HG03095 (cell line): Measurements from ENCODE around the gene WASHC2A.
"Not testable (repeated sequence)": the region's sequence is repeated elsewhere in the genome, so short reads cannot be mapped to it uniquely, and the experiment has no call there.

Source experiments
- ATAC-seq: cut with Tn5 transposase; IDR thresholded peaks from one replicate; pipeline ENCODE4 v1.9.1; 2021; ENCODE audit warnings: moderate library complexity; ENCODE audit not compliant: unreplicated experiment

WASHC2A gene, protein sequence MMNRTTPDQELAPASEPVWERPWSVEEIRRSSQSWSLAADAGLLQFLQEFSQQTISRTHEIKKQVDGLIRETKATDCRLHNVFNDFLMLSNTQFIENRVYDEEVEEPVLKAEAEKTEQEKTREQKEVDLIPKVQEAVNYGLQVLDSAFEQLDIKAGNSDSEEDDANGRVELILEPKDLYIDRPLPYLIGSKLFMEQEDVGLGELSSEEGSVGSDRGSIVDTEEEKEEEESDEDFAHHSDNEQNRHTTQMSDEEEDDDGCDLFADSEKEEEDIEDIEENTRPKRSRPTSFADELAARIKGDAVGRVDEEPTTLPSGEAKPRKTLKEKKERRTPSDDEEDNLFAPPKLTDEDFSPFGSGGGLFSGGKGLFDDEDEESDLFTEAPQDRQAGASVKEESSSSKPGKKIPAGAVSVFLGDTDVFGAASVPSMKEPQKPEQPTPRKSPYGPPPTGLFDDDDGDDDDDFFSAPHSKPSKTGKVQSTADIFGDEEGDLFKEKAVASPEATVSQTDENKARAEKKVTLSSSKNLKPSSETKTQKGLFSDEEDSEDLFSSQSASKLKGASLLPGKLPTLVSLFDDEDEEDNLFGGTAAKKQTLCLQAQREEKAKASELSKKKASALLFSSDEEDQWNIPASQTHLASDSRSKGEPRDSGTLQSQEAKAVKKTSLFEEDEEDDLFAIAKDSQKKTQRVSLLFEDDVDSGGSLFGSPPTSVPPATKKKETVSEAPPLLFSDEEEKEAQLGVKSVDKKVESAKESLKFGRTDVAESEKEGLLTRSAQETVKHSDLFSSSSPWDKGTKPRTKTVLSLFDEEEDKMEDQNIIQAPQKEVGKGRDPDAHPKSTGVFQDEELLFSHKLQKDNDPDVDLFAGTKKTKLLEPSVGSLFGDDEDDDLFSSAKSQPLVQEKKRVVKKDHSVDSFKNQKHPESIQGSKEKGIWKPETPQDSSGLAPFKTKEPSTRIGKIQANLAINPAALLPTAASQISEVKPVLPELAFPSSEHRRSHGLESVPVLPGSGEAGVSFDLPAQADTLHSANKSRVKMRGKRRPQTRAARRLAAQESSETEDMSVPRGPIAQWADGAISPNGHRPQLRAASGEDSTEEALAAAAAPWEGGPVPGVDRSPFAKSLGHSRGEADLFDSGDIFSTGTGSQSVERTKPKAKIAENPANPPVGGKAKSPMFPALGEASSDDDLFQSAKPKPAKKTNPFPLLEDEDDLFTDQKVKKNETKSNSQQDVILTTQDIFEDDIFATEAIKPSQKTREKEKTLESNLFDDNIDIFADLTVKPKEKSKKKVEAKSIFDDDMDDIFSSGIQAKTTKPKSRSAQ (N-terminal part only)

DNA sequence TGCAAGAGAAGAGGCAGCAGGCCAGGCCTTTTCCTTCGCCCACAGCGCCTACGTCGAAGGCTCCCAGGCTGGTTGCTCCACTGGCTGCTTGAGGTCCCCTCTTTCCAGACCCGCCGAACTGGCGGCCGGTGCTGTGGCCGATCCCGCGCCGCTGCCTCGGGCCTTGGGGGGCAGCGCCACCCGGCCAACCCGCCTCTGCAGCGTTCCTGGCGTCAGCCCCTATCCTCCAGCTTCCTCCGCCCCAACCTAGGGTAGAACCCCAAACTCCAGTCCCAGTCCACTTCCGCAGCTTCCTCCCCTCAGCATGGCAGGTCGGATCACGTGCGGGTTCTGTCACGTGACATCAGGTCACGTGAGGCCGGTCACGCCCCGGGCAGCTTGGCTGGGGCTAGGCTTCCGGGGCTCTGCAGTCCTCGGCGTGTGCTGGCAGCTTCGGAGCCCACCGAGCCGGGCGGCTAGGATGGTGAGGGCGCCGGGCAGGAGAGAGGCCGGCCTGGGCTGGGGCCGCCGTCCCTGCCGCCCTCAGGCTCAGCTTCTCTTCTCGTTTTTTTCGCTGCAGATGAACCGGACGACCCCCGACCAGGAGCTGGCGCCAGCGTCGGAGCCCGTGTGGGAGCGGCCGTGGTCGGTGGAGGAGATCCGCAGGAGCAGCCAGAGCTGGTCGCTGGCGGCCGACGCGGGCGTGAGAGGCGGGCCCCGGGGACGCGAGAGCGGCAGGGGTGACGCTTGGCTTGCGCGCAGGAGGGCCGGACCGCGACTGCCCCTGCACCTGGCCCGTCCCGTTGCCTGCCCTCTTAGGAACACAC is at the start of gene WASHC2A:
WASHC2A (plus strand) TSS at position 409 of the 806 bp plus-strand sequence; CDS start at position 461, 52 bp downstream.
- ATAC-seq: peak; percentile 90

DNA sequence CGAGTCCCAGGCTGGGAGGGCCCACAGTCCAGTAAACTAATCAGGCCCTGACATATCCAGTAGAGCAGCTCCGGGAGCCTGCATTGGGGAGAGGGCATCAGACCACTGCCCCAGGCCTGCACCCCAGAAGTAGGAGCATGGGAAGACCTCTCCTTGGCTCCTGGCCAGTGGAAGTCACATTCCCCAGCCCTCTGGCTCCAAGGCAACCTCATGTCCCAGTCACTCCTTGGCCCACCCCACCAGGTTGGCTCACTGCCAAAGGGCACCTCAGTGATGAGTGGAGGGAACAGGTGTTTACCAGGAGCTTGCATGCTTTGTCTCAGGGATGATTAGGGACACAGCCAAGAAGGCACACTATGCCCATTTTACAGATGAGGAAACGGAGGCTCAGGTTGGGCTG is 48.5 kb upstream of the WASHC2A start:
- not testable (repeated sequence) for ATAC-seq

DNA sequence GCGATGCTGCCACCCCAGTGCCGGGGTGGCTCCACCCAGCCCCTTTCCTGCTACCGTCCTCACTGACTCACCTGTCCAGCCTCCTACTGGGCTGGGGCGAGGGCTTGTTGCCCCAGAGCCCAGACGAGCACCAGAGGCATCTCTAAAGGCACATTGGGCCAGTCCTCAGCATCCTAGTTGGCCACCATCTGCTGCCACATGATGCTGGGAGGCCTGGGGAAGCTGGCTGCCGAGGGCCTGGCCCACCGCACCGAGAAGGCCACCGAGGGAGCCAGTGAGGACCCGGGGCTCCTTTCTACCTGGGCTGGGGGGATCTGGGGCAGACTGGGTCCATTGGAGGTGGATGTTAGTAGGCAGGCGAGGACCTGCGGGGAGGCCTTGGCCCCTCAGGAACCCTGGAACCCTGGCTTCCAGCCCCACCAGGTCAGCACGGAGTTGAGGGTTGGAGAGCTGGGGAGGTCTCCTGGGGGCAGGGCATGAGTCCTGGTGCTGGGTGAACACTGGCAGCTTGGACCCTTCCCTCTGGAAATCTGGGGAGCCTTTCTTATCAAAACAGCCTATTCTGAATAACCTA is 47.2 kb upstream of the WASHC2A start:
- not testable (repeated sequence) for ATAC-seq

- ATAC-seq: no peak
These were observed 46.1 kb upstream of the WASHC2A start for GRCh38 chr10:50021646-50022045.

DNA sequence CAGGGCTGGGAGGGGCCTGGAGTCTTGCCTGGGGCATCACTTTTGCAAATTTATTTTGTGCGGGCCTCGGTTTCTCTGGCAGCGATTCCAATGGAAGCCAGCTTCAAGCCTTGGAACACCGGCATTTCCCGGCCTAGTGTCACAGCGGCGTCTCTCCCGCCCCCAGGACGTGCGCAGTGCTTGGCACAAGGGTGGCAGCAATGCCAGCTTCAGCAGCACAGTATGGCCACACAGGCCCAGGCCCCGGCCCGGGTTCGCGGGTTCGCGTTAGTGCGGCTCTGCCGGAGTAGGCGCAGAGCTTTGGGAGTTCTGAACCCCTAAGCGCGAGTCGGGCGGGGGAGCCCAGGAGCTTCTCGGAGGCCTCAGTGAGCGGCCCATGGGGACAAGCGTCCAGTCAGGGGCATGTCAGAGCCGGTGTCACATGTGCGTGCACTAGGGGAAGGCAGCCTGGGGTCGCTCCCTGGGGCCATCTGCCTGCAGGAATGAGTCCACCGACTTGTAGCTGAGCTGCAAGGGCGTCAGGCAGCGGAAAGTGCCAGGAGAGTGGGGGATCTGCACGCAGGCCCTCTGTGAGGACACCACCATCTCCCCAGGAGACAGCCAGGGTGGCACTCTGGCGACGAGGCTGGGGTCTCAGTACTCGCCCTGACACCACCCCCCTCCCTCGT is 42.9 kb upstream of the WASHC2A start:
- not testable (repeated sequence) for ATAC-seq

DNA sequence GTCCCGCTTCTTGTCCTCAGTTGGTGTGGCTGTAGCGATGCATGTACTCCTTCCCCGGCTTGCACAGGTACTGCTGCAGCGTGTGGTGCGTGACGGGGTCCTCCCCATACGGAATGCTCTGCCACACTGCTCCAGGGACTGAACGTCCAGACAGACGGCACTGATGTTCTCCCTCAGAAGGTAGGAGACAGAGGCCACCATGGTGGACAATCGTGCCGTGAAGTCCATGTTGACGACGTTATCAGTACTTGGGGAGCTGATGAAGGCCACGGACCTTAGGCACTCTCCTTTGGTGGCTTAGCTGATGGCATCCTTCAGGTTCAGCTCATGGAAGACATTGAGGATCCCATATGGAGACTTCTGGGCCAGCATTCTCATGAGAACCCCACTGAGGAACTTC is 42.1 kb upstream of the WASHC2A start:
- no peak for ATAC-seq

DNA sequence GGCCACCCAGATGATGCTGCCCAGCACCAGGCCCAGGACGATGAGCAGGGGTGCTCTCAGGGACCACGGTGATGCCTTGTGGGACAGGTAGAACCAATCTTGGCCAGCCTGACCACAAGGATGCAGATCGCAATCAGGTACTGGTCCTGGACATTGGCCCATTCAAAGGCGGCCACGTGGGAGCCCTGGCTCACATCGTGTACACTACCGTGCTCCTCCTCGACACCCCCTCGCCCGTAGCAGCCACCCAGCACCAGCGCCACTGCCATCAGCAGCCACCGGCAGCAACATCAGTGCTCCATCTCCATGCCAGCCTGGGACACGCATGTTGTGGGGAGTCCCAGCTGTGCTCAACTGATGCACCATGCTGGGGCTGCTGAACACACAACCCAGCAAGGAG is 40.6 kb upstream of the WASHC2A start:
- no peak for ATAC-seq

GRCh38 chr10:50033481-50033880 is 34.3 kb upstream of the WASHC2A start:
- no peak for ATAC-seq

DNA sequence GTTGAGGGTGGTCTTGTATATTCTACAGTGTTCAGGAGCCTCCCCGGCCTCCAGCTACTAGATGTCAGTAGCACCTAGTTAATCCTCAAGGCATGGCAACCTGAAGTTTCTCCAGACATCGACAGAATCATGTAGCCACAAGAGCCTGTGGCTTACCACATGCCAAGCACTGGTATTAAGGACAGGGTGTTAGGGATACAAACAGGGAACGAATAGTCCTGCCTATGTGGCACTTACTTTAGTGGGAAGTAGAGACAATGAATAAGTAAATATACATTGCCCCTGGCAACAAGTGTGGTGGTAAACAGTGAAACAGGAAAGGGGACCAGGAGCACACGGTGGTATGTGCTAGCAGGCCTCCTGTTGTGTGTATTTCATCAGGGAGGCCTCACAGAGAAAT is 32.4 kb upstream of the WASHC2A start:
- not testable (repeated sequence) for ATAC-seq

DNA sequence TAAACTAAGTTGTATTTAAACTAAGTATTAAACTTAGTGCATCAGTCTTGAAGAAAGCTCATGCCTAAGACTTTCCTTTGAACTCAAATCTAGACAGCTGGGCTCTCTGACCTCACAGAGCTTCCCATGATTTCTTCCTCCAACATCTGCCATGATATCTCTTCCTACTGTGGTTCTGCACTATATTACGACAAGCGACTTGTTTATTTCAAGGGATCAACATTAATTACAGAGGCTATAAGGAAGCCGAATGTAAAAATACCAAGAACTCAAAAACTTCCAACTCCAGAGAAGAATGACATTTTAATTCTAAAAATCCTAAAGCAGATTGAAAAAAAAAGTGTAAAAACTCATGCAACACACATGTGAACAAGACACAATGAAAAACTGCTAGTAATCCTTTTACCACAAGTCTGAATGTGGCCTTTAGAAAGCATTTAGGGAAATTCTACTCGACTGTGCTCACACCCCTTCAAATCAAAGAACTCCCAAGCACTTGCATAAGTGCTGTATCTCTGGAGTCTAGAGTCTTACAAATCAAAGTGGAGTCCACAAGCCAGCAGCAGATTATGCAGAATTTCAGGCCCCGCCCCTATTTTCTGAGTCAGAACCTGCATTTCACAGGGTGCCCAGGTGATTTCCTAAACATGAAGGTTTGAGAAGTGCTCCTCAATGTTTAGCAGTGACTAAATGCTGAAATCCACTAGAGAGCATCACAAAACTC is 22.7 kb upstream of the WASHC2A start:
- no peak for ATAC-seq

GRCh38 chr10:50046457-50046856 is 21.3 kb upstream of the WASHC2A start:
- not testable (repeated sequence) for ATAC-seq

DNA sequence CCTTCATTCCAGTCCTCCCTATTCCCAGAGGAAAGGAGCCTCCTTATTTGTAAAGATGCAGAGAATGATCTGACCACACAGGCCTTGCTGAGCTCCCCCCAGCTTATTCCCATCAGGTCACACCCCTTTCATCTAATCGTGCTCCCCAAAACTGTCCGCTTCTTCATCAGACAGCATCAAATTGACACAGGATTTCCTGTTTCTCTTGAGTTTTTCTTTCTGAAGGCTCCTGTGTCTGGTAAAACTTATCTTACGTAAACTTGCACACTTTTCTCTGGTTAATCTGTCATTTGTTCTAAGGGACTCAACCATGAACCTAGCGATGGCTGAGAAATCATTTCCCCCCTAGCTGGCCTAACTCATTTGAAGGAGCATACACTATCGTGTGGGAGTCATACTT is 20.2 kb upstream of the WASHC2A start:
- not testable (repeated sequence) for ATAC-seq

DNA sequence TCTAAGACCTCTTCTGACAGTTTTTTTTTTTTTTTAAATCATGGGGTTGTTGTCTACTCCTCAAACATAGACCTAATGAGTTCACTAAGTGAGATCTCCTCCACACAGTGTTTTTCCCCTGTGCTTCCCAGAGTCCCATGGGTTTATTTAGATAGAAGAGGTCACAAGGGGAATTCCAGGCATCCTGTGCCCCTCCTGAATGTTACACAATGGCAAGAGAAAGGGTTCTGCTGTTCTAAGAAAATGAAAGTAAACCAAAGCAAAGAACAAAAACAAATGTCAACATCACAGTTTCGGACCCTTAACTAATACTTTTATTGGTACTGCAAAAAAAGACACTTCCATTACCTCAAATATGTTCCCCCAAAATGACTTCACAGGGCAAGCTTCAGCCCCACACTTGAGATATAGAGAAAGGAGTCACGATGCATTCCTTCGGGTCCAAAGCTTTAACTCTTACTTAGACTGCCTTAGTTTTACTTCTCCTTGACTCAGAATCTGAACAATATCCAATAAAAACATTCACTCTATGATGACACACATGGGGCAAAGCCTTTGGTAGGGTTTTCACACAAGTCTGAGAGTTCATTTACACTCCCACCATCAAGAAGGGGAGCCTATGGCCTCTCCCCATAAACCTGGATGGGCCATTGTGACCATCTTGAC is 15.6 kb upstream of the WASHC2A start:
- peak; percentile 52 for ATAC-seq

GRCh38 chr10:50052778-50053376 is 14.9 kb upstream of the WASHC2A start:
- not testable (repeated sequence) for ATAC-seq

- ATAC-seq: not testable (repeated sequence)
These were observed 12.1 kb upstream of the WASHC2A start for GRCh38 chr10:50055494-50056292.

GRCh38 chr10:50056654-50057053 is 11.1 kb upstream of the WASHC2A start:
- not testable (repeated sequence) for ATAC-seq

GRCh38 chr10:50058727-50059126 is 9.0 kb upstream of the WASHC2A start:
- not testable (repeated sequence) for ATAC-seq
